ENCODE data around the gene MRPL58. TPM values are rescaled to one million over a fixed set of nuclear protein-coding genes. Genes with fewer than 3 reads are reported as not detected.

Gene MRPL58
- total RNA-seq, 1 experiment from 2014 or later = 41.9 TPM

- H3K27me3 Mint-ChIP-seq (ENCODE audit: low read depth) = no peaks in the 10 kb centered on the region
- no peaks in the 10 kb centered on the region for H3K4me1 Mint-ChIP-seq
- H3K36me3 Mint-ChIP-seq = peaks cover 12% of the 10 kb centered on the region
- ChIA-PET POLR2A (interaction anchor here (1.0 kb wide), 1 partner anchor 25 kb away, joined by 3 read pairs; no protein-coding TSS in a partner anchor), CTCF (interaction anchor here (0.6 to 2.0 kb wide), 4 partner anchors 13 to 1343 kb away, joined by 3 to 7 read pairs (median 4); partner anchors contain the start of gene MRPL58)
- H3K27ac Mint-ChIP-seq = no peak overlapping the region
- H3K4me3 Mint-ChIP-seq = no peak overlapping the region
- DNase-seq (ENCODE audit: low spot score) = no peak
- no peaks in the 10 kb centered on the region for H3K9me3 Mint-ChIP-seq
- TF ChIP-seq USF1 (CRISPR knock-in tag; IDR thresholded peaks at IDR 0.05) (no peak), SMAD4 (CRISPR knock-in tag; IDR thresholded peaks at IDR 0.05) (no peak), CREB1 (CRISPR knock-in tag; IDR thresholded peaks at IDR 0.05) (no peak), EMX1 (CRISPR knock-in tag; IDR thresholded peaks at IDR 0.05) (no peak), CBFB (CRISPR knock-in tag; IDR thresholded peaks at IDR 0.05; ENCODE audit: low read depth) (no peak), OVOL2 (CRISPR knock-in tag; IDR thresholded peaks at IDR 0.05; ENCODE audit: borderline replicate concordance) (no peak), MYBL2 (CRISPR knock-in tag; IDR thresholded peaks at IDR 0.05) (no peak), E2F1 (CRISPR knock-in tag; IDR thresholded peaks at IDR 0.05) (no peak), STAT6 (CRISPR knock-in tag; conservative IDR thresholded peaks at IDR 0.05; ENCODE audit: low read depth) (no peak), ERG (CRISPR knock-in tag; IDR thresholded peaks at IDR 0.05) (no peak), NR1H2 (CRISPR knock-in tag; IDR thresholded peaks at IDR 0.05) (no peak), MXD4 (CRISPR knock-in tag; IDR thresholded peaks at IDR 0.05; ENCODE audit: borderline replicate concordance) (no peak), FOXJ3 (CRISPR knock-in tag; IDR thresholded peaks at IDR 0.05; ENCODE audit: borderline replicate concordance) (no peak), TEAD1 (CRISPR knock-in tag; IDR thresholded peaks at IDR 0.05) (no peak), ARID4B (CRISPR knock-in tag; IDR thresholded peaks at IDR 0.05; ENCODE audit: borderline replicate concordance) (no peak), ZNF317 (CRISPR knock-in tag; IDR thresholded peaks at IDR 0.05; ENCODE audit: borderline replicate concordance, low read depth) (no peak), GABPB1 (CRISPR knock-in tag; IDR thresholded peaks at IDR 0.05) (no peak), ZNF396 (CRISPR knock-in tag; IDR thresholded peaks at IDR 0.05; ENCODE audit: borderline replicate concordance) (no peak)
- no peak for ATAC-seq
These were observed 12.9 kb upstream of the MRPL58 start for GRCh38 chr17:74999523-74999922.

Measured in WTC11 (cell line).